Fibroblast of mammary gland (primary cell): ENCODE measurements around the gene PUDP.

Experiments
- DNase-seq: peaks from one replicate; pipeline ENCODE4 v3.0.0-alpha.2; 2010; ENCODE audit warnings: low read depth
- H3K4me3 ChIP-seq: 2 replicates; pipeline ENCODE4 v1.5.1; 2011; ENCODE audit warnings: low read depth, mild to moderate bottlenecking, low read length, moderate library complexity; ENCODE audit not compliant: control insufficient read depth
- CTCF ChIP-seq: conservative IDR thresholded peaks from 2 replicates; pipeline ENCODE4 v1.5.1; 2011; ENCODE audit warnings: low read depth, low read length, inconsistent platforms; ENCODE audit not compliant: control insufficient read depth, insufficient read depth

Gene PUDP

GRCh38 chrX:7115557-7115956 is 32.4 kb downstream of the PUDP start:
- TF ChIP-seq CTCF = no peak
- peak; percentile 56 for DNase-seq
- no peak overlapping the region for H3K4me3 ChIP-seq

- H3K4me3 ChIP-seq = no peak overlapping the region
- DNase-seq = no peak
- no peak for TF ChIP-seq CTCF
These were observed 35.9 kb downstream of the PUDP start for GRCh38 chrX:7112071-7112470.

GRCh38 chrX:7111518-7111917 is 36.4 kb downstream of the PUDP start:
- no peak for TF ChIP-seq CTCF
- DNase-seq = no peak
- no peak overlapping the region for H3K4me3 ChIP-seq

- DNase-seq = peak; percentile 39
- TF ChIP-seq CTCF = no peak
- no peak overlapping the region for H3K4me3 ChIP-seq
These were observed 37.1 kb downstream of the PUDP start for GRCh38 chrX:7110821-7111276.

- TF ChIP-seq CTCF = no peak
- no peak for DNase-seq
- H3K4me3 ChIP-seq = no peak overlapping the region
These were observed 37.8 kb downstream of the PUDP start for GRCh38 chrX:7109838-7110793.

- no peak overlapping the region for H3K4me3 ChIP-seq
- no peak for DNase-seq
- TF ChIP-seq CTCF = no peak
These were observed 38.9 kb downstream of the PUDP start for GRCh38 chrX:7109049-7109531.
